ENCODE data around the gene MFAP4.

DNA sequence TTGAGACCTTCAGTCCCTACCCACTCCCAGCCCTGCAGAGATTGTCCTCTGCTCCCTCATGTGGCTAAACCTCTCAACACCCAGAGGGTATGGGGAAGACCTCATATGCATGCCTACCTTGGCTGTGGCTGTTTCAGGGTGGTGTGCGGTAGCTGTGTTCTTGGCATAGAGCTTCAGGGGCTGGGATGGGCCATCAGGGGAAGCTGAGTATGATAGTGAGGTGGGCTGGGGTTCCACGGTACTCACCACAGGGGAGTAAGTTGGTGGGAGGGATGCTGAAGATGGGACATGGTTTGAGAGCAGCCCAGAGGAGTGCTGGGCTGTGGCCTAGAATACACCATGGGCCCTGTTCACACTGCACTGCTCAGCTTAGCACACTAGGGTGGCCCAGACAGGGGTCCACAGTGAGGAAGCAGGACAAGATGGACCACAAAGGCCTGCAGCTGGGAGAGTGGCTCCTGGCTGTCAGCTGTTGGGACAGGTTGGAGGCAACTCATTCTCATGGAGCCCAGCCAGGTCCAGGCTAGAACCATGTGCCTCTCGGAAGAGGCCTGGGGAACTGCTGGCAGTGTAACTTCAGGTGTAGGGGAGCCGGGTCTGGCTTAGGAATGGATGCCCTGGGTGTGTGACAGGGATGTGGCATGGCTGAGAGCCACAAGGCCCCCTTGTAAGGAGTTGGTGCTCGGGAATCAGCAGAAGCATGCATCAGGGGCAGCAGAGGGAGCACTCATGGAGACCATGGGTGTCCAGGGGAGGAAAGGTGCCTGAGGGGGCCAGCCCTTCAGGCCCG, 3.1 kb downstream of the MFAP4 start:
- no peak for TF ChIP-seq TAF1 (IDR thresholded peaks at IDR 0.05; ENCODE audit: low read depth)
- TF ChIP-seq, protein P1, sequence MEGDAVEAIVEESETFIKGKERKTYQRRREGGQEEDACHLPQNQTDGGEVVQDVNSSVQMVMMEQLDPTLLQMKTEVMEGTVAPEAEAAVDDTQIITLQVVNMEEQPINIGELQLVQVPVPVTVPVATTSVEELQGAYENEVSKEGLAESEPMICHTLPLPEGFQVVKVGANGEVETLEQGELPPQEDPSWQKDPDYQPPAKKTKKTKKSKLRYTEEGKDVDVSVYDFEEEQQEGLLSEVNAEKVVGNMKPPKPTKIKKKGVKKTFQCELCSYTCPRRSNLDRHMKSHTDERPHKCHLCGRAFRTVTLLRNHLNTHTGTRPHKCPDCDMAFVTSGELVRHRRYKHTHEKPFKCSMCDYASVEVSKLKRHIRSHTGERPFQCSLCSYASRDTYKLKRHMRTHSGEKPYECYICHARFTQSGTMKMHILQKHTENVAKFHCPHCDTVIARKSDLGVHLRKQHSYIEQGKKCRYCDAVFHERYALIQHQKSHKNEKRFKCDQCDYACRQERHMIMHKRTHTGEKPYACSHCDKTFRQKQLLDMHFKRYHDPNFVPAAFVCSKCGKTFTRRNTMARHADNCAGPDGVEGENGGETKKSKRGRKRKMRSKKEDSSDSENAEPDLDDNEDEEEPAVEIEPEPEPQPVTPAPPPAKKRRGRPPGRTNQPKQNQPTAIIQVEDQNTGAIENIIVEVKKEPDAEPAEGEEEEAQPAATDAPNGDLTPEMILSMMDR (IDR thresholded peaks at IDR 0.05; ENCODE audit: poor library complexity, severe bottlenecking): no peak
- no peak for TF ChIP-seq EP300 (conservative IDR thresholded peaks at IDR 0.05; ENCODE audit: poor library complexity, severe bottlenecking)
- no peak for TF ChIP-seq EZH2 (IDR thresholded peaks at IDR 0.05; ENCODE audit: borderline replicate concordance, insufficient read depth, low read length, poor library complexity, severe bottlenecking)

Data from neural cell (in vitro differentiated cells).